Stimulated activated CD4-positive, alpha-beta T cell treated with anti-CD3 and anti-CD28 coated beads, Interleukin-1b, Interleukin-23, amount 100 ng/mL, for 48 hours (primary cell): ENCODE measurements around the gene AIMP2.
"Not testable (repeated sequence)": the region's sequence is repeated elsewhere in the genome, so short reads cannot be mapped to it uniquely, and the experiment has no call there.

Source experiments
- DNase-seq: peaks from one replicate; pipeline ENCODE4 v3.0.0-alpha.2; 2020

Gene AIMP2

DNA sequence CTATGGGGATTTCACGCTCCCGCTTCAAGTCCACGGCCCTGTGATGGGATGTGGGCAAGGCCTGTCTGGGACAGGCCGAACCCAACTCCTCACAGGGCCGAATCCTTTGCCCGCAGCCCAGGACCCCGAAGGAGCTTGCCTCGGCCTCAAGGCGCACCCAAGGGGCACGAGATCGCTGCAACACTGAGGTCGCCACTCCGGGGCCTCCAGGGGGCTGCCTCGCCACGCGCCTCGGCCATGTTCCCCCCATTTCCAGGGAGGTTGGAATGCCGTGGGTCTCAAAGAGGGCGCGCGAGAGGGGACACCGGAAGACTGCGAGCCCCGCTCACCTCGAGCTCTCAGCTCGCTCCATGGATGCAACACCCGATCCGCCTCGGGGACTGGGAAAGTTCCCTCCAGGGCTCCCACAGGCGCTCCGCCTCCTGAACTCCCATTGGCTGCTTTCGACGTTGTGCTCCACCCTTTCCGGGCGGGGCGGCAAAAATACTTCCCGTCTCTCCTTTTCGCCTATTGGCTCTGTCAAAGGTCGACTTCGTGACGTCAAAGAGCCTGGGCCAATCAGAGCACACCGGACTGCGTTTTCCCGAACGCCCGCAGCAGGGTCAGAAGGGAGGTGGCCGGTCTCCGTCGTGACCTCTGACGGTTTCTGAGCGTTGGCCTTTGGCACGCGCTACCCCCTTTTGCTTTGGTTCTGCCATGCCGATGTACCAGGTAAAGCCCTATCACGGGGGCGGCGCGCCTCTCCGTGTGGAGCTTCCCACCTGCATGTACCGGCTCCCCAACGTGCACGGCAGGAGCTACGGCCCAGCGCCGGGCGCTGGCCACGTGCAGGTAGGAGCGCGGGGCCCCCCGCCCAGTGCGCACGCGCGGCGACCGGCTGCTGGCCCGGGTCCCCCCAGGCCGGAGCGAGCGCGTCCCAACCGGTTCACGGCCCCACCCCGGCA, at the start of gene AIMP2, which contains the start of gene PMS2:
TSS of gene AIMP2 (plus strand) at position 605 of the 944 bp plus-strand sequence. CDS start at position 697, 92 bp downstream.
TSS of gene PMS2 (minus strand) at position 382 of the 944 bp plus-strand sequence. CDS start at position 352, 30 bp downstream.
- DNase-seq = peak; percentile 98

DNA sequence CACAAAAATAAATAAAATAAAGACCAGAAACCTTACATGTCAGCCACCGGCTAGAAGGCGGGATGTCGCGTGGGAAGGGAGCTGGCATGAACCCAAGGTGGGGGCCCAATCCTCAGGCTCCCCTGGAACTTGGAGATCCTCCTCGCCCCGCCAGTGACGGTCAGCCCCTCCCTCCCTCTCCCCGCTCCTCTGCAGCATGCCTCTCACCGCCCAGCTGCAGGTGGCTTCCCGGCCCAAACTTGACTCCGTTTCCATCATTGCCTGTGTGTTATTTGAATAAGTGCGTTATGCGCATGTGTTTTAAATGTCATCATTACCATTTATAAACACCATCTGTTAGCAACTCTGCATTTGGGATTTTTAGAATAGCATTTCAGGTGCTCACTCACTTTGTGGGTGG, 45.9 kb upstream of the AIMP2 start:
- not testable (repeated sequence) for DNase-seq

DNA sequence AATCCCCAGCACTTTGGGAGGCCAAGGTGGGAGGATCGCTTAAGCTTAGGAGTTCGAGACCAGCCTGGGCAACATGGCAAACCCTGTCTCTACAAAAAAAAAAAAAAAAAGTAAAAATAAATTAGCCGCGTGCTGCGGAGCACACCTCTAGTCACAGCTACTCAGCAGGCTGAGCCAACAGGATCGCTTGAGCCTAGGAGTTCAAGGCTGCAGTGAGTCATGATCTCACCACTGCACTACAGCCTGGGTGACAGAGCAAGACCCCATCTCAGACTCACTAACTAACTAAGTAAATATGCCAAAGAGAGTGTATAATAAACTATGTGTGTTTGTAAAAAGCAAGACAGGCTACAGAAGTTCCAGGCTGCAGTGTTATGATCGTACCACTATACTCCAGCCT, 45.3 kb upstream of the AIMP2 start:
- not testable (repeated sequence) for DNase-seq

DNA sequence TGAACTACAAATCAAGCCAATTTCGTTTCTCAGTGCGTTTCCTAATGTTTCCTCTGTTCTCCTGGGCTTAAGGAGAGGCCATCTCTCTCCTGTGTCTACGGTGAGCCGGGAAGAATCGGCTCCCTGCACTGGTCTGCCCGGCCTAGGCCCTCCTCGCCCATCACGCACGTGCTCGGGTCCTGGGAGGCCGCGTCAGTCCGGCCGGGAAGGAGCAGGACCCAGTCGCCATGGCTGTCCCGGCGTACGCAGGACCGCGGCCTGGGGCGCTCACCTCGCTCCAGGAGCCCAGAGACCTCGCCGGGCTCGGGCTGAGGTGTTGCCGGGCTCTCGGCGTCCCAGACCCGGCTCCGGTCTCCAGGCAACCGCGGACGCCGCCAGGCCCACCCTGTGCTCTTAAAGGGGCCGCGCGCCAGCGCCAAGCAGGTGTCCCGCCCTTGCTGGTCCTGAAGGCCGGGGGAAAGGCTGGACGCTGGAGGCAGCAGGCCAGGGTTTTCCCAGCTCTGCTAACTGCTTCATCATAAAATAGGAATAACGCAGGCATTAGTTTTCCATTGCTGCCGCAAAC, 38.6 kb upstream of the AIMP2 start, which contains the start of gene RSPH10B:
TSS of gene RSPH10B (minus strand) at position 343 of the 565 bp plus-strand sequence. CDS start 3,573 bp downstream, outside the sequence.
- not testable (repeated sequence) for DNase-seq

DNA sequence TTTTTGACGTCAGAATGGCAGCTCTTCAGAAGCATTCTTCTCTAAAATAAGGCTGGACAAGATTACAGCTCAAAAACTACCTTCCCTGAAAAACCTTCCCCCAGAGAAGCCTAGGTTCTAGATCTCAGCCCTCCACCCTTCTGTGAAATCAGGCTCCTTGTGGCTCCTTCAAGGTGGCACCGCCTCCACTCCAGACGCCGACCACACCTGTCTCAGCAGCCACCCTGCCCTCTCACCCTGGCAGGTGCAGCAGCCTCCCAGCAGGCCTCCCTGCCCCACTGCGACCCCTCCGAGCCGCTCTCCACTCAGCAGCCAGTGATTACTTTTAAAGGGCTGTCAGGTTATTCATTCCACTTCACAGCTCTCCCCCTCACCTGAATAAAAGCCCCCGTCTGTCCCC, 35.5 kb upstream of the AIMP2 start:
- not testable (repeated sequence) for DNase-seq

DNA sequence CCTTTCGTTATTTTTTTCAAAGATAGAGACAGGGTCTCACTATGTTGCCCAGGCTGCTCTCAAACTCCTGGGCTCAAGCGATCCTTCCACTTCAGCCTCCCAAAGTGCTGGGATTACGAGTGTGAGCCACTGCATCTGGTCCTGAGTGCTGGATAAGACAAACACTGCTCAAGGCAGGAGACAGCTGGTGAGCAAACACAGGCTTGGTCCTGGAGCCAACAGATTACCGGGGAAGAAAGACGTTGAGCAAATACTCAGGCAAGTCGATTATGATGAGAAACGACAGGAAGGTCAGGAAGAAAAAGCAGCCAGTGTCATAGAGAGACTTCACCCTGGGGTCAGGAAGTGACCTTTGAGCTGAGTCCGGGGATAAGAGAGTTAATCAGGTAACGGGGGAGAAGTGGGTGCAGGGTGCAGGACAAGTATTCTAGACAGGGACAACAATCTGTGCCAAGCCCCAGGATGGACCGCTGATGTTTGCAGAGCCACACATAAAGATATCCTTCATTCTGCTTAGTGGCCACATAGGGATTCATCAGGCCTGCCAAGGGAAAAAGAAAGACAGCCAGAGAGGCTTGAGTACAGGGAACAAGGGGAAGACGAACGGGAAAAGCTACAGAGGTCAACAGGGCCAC, 29.3 kb upstream of the AIMP2 start:
- DNase-seq = not testable (repeated sequence)

DNA sequence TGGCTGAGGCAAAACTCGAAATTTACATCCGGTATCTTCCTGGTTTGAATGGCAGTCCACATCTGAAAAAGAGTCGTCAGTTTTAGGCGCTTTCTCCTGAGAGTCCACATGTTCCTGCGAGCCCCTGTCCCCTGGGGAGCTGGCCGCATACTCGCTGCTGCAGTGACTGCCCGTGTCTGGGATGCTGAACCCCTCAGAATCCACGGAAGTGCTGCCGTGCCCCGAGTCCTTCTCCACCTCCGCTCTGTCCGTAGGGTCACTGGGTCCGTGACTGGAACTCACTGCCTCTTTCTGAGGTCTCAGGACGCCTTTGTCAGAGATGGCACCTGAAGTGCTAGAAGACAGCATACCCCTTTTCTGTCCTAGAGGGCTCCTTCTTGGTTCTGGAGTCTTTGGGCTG, 22.0 kb upstream of the AIMP2 start:
- DNase-seq = not testable (repeated sequence)

DNA sequence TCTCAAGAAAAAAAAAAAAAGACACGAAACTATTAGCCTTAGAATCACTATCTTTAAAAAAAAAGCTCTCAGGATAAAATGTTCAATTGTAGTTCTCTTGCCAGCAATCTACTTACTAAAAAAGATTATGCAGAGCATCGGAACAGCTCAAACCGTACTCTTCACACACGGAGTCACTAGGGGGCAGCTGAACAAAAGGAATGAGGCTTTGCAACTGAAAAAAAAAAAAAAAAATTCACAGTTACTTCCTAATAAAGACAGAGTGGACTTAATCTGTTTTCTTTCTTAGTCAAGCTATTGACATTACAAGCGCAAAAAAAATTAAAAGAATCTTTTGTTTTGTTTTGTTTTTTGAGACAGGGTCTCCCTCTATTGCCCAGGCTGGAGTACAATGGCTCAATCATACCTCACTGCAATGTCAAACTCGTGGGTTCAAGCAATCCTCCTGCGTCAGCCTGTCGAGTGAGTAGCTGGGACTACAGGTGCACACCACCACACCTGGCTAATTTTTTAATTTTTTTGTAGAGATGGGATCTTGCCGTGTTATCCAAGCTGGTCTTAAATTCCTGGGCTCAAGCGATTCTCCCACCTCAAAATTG, 11.8 kb upstream of the AIMP2 start:
- peak; percentile 11 for DNase-seq

DNA sequence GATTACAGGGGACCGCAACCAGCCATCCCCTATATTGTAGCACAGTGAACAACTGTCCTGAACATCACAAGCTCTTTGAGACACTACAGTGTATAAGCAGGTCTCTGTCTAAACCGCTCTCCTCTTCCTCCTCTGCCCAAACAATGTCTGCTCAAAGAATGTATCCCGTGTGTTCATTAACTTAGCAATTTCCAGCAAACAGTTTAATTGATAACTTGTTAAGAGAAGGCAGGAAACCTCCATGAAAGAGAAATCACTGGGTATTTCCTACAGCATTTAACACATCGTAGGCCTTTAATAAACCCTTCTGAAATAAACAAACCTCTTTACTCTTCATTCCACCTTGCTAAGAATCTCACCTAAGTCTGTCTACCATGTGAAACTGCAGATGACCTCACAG, 1.7 kb upstream of the AIMP2 start:
- no peak for DNase-seq

DNA sequence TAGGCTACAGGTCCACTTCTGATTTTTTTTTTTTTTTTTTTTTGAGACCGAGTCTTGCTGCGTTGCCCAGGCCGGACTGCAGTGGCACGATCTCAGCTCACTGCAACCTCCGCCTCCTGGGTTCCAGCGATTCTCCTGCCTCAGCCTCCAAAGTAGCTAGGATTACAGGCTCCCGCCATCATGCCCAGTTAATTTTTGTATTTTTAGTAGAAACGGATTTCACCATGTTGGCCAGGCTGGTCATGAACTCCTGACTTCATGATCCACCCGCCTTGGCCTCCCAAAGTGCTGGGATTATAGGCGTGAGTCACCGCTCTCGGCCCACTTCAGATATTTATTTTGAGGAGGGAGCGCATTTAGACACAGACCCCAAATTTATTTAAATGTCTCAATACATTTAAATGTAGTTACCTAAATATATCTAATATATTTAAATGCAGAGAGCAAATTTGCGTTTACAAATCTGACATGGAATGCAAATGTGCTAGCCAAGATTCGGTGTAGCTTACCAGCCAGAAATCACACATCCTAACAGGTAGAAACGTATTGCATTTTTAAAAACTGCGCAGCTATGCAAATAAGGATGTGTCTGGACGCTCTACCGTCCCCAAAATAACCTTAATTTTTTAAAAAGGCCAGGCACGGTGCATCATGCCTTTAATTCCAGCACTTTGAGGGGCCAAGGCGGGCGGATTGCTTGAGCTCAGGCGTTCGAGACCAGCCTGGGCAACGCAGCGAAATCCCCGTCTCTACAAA, 1.1 kb upstream of the AIMP2 start:
- DNase-seq = not testable (repeated sequence)

DNA sequence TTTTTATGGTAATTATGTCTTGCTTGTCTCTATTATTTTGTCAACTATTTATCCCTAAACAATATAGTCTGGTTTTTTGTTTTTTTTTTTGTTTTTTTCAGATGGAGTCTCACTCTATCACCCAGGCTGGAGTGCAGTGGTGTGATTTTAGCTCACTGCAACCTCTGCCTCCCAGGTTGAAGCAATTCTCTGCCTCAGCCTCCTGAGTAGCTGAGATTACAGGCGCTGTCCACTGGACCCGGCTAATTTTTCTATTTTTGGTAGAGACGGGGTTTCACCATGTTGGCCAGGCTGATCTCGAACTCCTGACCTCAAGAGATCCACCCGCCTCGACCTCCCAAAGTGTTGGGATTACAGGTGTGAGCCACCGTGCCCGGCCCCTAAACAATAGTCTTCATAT, 1.3 kb downstream of the AIMP2 start:
- DNase-seq = not testable (repeated sequence)

DNA sequence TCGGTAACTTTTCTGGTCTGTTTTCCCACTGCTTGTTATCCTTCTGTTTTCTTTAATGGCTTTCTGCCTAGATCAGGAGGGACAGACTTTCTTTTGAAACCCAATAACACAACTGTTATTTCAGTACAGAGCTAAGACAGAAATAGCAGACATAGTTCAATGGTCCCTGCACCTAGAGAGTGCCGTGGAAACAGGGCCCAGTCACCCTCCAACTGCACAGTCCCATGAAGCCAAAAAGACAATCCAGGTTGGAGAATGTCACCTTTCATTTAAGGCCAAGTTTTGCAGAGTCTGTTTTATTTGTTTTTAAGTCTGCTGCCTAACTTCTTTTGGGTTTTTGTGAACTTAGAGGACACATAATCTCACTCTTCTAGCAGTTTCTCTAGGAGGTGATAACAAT, 2.5 kb downstream of the AIMP2 start:
- no peak for DNase-seq

DNA sequence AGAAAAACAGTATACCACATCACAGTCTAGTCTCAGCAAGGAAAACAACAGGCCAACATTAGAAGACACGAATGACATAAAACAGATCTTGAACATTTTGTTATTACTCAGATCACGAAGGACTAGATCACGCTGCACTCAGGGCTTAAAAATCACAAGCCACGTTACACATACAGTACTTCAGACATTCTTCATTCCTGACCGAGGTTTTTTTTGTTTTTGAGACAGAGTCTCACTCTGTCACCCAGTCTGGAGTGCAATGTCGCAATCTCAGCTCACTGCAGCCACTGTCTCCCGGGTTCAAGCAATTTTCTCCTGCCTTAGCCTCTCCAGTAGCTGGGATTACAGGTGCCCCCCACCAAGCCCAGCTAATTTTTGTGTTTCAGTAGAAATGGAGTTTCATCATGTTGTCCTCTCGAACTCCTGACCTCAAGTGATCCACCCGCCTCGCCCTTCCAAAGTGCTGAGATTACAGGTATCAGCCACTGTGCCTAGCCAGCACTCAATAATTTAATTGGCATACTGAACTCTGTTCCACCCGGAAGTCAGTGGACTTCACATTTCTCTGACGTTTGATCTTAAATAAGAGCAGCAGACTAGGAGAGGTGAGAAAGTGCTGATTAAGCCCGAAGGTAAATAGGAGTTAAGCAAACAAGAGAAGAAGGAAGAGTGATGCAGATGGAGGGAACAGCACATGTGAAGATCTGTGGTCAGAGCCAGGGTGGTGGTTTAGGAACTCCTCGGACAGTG, 3.5 kb downstream of the AIMP2 start:
- no peak for DNase-seq

DNA sequence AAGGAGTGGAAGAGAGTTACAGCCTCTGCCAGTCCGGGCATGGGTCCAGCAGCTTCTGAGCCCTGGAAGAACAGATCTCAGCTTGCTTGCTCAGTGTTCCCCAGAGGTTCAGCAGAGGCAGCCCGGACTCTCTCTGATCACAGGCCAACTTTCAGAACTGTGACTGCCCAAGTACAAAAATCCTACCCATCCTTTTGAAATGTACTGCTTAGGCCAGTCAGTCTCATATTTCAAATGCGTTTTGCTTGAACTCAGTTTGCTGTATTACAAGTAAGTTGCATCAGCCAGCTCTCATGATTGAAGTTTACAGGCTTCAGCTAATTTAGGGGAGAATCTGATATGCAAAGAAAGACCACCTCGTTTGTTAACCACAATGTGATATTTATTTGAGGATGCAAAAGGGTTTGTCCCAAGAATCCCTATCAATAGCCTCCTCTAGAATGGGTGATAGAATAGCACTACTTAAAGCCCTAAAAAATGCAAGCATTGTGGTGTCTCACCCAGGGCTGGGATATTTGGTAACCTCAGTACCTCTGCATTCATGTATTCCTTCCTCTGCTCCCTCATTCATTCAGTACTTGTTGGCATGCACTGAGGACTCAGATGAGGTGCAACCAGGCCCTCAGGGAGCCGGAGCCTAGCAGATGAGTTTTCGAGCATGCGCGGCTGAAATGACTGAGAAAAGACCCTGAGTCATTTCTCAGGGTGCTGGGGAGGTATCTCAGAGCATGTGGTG, 7.0 kb downstream of the AIMP2 start:
- peak; percentile 40 for DNase-seq

DNA sequence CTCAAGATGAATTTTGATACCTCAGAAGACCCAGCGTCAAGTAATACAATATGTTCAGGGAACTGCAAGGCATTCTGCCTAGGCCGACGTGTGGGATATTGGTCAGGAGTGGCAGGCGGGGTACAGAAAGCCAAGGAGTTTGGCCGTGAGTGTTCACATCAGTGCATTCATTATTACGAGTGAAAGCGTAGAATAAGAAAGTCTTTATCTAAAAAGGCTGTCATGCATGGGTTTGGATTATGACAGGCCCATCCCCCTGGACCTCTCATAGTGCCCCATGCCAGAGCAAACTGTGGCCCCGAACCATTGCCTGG, 7.5 kb downstream of the AIMP2 start:
- no peak for DNase-seq

DNA sequence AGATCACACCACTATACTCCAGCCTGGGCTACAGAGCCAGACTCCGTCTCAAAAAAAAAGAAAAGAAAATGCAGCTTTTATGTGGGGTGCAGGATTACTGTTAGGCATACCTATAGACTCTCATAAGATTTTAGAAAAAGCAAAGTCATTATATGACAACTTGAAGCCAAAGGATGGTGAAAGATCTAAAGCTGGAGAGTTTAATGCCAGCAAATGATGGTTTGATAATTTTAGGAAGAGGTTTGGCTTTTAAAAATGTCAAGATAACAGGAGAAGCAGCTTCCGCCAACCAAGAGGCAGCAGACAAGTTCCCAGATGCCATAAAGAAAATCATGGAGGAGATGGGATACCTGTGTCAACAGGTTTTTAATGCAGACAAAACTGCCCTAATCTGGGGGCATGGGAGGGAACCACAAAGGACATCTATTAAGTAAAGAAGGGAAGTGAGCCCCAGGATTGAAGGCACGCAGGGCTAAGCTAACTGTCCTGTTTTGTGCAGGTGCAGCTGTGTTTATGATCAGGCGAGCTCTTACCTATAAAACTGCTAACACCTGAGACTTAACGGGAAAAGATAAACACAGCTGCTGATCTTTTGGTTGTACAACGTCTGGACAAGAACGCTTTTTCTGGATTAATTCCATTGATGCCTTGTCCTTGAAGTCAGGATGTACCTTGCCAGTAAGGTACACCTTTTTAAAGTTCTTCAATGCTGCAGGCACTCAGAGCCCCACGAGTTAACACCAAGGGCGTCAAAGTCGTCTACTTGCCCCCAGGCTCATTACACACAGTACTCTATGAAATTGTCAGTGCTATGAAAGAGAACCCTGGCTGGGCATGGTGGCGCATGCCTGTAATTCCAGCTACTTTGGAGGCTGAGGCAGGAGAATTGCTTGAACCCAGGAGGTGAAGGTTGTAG, 11.6 kb downstream of the AIMP2 start:
- DNase-seq = no peak

DNA sequence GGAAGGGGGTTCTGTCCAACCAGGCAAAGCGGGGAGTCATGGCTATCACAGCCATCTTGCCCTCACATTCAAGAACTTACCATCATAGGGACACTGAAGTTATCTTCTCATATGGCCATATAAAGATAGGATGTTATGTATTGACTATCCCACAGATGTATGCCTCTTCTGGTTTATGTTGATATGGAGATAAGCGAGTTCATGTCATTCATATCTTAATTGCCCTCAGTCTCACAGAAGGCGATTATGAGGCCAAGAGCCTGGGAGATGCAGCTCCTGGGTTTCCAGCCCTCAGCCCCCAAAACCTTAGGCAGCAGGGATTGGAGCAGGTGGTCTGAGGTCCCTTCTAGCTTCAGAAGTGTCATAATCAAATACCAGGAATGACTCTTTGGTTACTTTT, 13.6 kb downstream of the AIMP2 start:
- no peak for DNase-seq

DNA sequence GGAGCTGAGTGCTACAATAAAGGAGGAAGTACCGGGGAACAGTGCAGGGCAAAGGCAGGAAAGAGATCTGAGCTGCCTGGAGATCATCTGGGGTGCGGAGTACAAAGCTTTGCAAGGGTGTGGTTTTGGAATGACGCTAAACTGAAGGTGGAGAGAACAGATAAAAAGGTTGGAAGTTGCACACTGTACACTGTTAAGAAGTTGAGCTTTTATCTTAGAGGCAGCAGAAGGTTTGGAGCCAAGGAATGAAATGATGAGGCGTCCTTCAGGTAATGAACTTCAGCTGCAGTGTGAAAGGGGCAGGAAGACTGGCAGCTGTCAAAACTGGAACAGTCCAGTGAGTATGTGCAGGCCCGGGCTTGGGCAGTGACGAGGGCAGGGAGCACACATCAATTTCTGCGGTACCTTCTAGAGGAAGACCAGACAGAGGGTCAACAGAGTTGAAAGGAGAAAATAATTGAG, 14.9 kb downstream of the AIMP2 start:
- DNase-seq = no peak

DNA sequence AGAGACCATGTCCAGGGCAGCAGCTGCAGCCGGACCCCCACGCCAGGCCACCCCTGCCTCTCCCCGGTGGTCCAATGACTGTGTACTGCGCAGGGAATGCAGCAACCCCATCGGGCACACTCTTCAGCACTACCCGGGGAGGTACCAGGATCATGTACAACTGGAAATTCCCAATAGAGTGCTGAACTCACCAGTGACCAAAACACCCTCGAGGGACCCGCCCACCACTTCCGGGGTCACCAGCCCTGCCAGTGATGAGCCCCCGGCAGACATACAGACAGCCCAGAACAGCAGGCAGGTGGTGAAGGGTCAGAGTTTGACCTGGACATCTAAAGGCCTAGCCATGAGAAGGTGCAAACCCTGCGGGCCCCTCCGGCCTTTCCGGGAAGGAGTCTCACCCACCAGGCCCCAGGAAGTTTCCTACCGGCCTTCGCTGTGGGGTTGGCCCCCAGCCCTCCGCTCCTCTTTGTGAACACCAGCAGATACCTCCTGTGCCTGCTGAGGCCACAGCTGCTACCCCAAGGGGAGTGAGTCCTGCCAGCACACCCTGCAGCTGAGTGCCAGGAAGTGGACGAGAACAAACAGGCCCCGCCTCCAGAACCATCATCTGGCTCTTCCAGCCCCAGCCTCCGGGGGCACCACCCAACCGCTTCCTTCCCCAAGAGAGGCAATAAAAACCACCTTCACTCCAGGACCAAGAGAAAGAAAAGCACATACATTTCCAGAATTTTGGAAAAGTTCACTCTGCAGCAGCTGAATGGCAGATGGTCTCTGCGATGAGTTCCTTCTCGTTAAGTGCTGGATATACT, 17.1 kb downstream of the AIMP2 start:
- peak; percentile 64 for DNase-seq
